ENCODE results near the gene CPZ.

GRCh38 chr4:8582016-8582415, 10.5 kb upstream of the CPZ start:
- no peak for TF ChIP-seq CTCF (IDR thresholded peaks at IDR 0.05)
- TF ChIP-seq EZH2phosphoT487 (IDR thresholded peaks at IDR 0.05): no peak
